IPS-NIHi7 (cell line): ENCODE data around the gene IGFL4.

Experiments used
- DNase-seq: peaks from one replicate; pipeline ENCODE4 v3.0.0; 2012; ENCODE audit warnings: mixed read lengths; ENCODE audit errors: extremely low spot score

The IGFL4 gene

DNA sequence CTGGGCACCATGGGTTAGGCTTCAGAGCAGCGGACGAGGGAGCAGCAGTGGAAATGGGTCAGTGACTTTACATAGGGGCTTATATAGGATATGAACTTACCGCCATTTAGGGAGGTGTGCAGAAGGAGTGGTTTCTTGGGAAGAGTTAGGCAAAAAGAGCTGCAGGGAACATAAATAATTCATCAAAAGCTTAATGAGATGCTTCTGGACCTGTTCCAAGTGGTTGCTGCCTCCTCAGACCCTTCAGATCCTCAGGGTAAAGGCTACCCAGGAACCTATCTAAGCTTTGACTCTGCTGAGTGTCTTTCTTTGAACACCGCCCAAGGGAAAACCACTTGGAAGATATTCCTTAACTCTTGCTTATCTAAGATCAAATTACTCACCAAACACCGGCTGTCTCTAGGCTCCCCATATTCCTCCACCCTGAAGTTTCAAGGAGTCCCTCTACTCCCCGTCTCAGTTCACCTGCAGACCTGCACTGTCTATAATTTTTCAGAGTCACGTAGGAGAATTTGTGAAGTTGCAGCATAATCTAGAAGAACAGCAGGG lies at the start of gene IGFL4:
Gene IGFL4 (minus strand): TSS at position 51 of the 549 bp plus-strand sequence. CDS start 40 bp downstream, at position 11.
- no peak for DNase-seq

DNA sequence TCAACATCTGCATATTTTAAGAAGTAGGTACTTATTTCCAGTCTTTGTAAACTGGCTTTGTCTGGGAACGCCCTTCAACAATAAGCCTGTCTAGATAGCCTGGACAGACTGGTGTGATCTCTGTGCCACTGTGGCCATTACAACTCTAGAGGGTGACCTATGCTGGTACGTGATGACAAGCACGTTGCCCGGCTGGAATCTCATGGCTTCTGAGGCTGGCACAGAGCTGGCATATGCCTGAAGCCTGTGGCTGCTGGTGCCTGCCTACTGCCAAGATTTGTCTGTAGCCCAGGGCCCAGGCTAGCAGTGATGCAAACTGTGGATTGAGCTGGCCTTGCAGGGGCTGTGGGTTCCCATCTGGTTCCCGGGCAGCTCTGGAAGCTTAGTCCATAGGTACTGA lies 49.6 kb upstream of the IGFL4 start:
- no peak for DNase-seq

DNA sequence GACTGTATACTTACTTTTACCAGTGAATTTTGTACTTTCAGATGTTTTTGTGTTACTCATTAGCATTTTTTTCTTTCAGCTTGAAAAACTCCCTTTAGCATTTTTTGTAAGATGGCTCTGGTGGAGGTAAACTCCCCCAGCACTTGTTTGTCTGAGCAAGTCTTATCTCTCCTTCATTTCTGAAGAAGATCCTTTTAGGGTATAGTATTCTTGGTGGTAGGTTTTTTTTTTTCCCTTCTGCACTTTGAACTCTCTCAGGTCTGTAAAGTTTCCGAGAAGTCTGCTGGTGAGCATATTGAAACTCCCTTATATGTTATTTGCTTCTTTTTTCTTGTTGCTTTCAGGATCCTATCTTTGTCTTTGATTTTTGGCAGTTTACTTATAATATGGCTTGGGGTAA lies 48.6 kb upstream of the IGFL4 start:
- no peak for DNase-seq

DNA sequence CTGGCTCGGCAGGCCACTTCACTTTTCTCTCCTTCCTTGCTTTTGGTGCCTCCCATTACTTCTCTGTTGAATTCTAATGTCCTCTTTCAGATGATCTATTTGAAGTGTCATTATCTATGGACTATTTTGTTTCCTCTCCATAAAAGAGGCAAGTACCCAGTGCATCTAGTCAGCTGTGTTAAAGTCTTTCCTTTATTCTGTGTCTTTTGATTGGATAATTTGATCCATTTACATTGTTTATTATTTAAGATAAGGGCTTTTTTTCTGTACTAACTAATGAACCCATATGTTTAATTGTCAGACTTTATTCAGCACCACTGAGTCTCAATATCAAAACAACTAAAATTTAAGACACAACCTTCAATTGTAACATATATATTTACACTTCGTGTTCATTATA lies 47.3 kb upstream of the IGFL4 start:
- DNase-seq, result no peak

DNA sequence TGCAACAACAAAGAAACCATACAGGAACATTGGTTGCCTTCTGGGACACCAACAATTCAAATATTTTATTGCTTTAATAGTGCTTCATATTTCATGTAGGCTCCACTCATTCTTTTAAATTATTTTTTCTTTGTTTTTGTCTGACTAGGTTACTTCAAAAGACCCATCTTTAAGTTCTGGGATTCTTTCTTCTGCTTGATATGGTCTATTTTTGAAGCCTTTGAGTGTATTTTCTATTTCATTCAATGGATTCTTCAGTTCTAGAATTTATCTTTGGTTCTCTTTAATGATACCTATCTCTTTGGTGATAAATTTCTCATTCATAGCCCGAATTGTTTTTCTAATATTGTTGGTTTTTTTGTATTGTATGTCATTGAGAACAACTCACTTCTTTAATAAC lies 45.1 kb upstream of the IGFL4 start:
- DNase-seq, result no peak

DNA sequence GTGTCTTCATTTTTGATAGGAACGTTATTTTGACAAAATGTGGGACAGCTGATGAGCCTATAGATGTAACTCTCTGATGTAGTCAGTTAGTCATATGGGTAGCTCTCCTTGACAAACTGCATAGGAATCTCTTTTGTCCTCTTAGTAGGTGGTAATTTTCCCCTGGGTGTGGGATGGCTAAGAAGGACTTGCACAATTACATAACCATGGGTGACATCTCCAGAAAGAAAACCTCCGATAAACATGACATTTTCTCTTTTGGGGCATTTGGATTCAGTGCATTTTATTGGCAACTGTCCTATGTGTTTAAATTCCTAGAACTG lies 41.9 kb upstream of the IGFL4 start:
- DNase-seq, result no peak

DNA sequence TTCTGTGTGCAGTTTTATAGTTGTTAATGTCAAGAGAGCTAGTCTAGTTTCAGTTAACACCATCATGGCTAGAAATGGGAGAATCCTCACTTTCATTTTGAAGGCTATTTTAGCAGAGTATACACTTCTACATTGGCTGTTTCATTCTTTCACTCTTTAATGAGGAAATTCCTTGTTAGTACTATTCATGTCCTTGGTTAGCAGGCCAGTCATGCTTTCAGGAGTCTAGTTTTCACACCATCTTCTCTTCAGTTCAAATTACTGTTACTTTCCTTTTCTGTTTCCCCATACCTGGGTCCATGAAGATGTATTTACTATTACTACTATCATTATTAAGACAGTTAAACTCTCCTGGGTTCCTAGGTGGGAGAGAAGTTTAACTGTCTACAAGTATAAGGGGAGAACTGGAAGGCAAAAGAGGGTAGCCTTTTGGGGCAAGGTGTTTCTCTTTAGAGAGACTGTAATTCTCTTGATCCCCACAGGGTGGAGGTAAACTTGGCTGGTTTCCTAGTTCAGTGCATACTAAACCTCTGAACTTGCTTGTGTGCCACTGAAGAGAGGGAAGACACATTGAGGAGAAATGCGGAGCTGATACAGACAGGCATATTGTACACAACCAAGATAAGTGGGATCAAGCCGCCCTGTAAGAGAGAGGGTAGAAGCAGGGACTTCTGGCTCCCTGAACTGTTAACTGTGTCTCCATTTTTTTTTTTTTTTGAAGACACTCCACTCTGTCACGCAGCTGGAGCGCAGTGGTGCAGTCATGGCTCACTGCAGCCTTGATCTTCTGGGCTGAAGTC lies 41.3 kb upstream of the IGFL4 start:
- DNase-seq, result peak; percentile 68

DNA sequence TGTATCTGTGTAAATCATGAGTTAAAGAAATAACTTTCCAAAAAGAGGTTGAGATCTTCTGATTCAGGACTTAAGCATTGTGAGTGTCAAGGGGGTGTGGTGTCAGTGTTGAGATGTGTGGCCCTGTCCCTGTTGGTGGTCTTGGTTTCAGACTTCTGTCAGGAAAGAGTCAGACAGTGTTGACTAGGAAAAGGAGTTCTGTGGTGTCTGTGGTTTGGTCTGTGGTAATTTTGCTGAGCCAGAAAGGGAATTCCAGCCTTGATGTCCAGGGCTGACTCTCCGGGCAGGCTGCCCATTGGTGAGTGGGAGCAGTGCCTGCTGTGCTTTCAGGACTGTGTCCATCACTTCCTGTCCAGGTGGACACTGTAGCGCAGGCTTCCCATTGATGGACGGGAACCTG lies 39.8 kb upstream of the IGFL4 start:
- no peak for DNase-seq

DNA sequence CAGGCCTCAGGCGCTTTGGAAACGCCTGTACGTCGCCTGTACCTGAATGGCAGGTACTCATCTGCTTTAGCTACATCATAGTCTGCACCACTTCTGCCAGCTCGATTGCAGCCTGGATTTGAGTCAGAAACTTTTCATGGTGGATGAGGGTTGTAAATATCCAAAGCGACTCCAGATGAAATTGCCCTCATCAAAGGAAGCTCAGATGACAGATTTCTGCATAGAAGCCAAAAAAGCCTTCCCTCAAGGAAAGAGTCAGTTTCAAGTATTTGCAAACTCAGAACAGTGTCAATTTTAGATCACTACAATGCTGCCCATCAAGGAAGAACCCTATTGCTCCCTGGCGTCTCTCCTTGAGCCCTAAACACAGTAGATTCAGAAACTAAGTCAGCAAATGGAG lies 38.8 kb upstream of the IGFL4 start:
- DNase-seq, result no peak

DNA sequence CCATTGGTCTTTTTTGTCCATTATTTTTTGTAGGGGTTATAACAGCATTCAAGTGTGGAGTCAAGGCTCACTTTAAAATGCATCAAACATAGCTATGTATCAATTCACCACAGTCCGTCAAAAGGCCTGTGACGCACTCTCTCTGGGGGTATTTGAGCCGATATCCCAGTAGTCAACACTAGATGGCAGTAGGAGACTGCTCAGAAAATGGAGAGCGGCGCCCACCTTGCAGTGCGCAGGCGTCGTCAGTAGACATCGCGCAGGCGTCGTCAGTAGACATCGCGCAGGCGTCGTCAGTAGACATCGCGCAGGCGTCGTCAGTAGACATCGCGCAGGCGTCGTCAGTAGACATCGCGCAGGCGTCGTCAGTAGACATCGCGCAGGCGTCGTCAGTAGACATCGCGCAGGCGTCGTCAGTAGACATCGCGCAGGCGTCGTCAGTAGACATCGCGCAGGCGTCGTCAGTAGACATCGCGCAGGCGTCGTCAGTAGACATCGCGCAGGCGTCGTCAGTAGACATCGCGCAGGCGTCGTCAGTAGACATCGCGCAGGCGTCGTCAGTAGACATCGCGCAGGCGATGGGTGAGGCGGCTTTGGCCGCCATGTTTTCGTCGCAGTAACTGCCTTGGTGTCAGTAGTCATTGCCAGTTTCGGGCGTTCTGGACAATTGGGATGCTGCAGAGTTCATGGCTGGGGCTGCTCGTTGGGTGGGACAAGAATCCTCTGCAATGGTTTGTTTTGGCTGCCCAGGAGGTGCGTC lies 38.0 kb upstream of the IGFL4 start:
- peak; percentile 69 for DNase-seq

DNA sequence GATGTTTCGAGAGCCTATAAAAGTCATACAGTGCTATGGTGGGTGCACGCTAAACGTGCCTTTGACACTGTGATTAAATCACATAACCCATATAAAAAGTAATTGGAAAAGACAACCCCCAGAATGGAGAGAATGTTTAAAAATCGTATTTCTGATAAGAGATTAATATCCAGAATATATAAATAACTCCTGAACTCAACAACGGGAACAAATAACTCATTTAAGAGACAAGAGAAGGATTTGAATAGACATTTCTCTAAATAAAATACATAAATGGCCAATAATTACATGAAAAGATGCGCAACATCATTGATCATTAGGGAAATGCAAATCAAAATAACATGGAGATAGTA lies 37.0 kb upstream of the IGFL4 start:
- DNase-seq, result no peak

DNA sequence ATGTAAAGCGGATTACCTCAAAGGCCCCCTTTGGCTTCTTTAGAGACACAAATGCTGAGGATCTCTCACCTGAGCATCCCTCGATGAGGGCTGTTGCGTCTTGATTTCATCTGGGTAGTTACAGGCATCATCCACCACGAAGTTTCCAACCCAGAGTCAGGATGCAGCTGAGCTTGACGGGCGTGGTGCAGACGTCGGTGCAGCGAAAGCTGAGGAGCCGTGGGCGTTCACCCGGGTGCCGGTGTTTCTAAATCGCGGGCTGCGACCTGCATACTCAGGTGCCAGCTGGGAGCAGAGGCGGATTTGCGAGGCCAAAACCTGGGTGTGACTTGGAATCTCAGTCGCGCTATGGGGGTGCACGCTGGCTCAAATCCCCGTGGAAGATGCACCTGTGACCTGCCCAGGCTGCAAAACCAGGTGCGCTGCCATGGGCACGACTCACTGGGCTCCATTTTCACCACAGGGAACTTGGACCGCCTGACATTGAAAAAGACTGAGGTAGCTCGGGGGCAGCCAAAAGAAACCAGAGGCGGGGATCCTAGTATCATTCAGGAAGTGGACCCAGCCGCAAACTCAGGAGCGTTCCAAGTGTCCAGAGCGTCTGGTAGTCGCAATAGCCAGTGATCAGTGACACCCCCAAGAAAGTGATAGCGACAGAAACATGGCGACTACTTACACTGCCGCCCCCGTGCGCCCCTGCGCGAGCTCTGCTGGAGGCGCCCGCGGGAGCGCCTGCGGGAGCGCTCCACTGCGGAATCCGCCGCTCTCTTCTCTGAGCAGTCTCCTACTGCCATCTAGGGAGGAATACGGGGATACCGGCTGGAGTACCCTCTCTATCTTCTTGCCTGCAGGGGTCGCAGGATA lies 36.4 kb upstream of the IGFL4 start:
- peak; percentile 95 for DNase-seq

DNA sequence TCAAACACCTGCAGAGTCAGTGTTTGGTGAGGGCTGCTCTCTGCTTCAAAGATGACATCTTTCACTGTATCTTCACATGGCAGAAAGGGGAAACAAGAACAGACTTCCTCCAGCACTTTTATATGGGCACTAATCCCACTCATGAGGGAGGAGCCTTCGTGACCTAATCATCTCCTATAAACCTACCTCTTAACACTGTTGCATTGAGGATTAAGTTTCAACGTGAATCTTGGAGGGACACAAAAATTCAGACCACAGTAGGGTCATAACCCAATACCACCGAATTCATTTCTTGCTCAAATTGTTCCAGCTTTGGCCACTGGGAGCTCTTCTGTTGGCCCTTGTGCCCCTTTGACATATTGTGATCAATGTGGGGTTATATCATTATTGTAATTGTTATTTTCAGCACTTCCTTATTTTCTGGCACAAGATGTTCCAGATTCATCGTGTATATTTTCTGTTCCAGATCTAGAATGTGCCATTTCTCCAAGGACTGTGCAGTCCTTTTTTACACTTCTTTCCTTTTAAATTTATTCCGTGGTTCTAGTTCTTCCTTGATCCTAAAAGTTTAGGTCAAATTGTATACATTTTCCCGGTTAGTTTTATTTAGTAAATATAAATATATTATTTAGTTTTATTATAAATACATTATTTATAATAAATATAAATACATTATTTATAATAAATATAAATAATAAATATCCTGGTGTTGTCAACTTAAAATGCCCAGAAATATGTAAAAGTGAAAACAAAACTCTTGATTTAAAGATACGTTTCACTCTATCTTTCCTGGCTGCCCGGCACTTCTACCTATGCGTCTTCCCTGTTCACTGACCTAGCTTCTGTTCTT lies 35.5 kb upstream of the IGFL4 start:
- DNase-seq, result no peak

DNA sequence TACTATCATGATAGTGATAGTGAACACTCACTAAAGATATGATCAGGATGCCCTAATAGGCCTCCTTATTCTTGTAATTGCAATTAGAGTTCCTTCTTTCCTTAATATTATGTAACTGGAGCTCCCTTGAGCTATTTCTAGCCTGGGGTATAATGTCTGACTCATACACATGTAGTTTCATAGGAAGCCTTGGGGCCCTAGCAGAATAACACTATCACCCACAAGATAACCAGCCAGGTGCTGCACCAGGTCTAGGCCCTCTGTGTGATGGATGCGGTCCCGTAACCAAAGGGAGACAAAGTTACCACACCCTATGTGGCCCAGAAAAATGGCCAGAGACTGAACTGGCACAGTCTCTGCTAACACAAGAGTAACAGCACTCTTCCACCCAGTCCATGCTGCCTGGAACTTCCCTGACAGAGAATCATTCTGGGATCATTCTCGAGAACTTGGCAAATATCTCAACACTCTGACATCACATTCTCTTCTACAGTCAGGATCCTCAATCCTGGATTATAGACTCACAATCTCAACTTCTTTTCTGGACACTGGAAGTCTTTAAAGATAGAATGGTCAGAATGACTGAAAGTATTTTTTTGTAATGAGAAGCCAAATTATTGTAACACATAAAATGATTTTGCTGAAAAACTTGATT lies 32.6 kb upstream of the IGFL4 start:
- no peak for DNase-seq

DNA sequence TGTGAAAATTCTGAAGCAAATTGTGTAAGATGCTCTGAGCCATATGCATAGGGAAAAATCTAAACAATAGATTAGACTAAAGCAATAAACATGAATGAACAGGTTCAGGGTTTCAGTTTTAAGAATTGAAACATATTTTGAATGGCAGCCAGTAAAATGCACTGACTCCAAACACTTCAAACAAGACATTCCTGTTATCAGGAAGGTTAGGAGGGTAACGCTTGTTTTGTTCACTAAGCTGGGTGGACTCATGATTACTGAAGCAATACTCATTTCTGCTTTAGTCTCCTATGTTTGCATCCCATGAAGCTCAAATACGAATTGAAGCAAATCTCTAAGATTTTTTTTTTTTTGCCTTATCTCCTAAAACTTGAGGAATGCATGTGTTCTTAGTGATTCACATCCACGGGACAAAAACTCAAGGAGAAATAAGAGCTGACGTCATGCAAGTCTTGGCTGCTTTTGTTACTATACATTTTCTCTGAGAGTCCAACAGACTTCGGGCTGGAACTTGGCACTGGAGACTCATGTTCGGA lies 29.1 kb upstream of the IGFL4 start:
- no peak for DNase-seq

DNA sequence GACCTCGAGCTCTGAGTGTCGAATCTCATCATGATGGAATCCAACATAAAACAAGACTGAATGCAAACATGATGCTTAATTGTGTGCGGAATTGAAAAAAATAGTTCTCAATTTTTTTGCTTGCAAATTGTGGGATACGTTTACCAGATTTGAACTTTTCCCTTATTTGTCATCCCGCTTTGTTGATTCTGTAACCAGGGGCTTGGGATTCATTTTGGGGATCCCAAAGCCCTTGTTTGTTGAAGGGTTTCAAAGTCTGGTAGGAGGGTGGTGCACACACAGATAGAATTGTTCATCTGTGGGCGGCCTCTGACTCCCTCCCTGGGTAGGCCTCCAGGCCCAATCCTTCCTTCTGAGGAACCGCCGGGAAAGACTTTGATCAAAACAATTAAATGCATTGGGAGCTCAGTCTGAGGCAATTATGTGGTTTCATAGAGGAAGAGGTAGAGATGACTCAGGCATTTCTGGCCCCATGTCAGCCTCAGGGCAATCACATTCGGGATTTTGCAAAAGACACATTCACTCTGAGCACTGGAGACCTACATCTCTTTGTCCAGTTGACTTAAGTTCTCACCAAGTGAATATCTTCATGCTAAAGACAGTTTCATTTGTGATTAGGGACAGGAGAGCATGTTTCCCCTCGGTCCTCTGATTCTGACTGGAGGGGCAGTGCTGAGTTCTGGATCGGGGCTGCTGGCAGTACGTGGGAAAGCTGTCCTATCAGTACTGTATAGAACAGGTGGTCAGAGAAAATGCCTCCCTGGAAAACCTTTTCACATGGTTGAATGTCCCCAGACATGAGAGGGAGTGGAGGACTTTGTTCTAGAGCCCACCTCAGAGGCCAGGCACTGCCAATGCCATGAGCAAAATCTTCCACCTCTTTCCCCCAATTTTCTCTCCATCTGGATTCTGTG lies 27.8 kb upstream of the IGFL4 start:
- no peak for DNase-seq

DNA sequence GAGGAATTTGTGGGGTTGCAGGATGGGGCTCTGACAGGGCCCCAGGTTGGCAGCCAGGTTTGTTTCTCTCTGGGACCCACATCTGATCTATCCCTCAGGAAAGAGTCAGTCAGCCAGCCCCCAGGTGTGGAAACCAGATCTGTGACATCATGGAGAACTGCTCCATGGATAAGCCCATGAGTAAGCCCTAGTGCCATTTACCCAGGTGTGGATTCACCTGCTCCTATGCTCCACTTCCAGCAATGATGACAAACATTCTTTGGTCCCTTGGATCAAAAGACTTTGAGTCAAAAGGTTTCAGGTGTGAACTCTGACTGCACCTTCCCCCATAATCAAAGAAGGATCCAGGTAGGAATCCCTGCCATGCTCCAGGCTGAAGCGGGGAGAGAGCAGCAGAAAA lies 26.9 kb upstream of the IGFL4 start:
- DNase-seq, result no peak

DNA sequence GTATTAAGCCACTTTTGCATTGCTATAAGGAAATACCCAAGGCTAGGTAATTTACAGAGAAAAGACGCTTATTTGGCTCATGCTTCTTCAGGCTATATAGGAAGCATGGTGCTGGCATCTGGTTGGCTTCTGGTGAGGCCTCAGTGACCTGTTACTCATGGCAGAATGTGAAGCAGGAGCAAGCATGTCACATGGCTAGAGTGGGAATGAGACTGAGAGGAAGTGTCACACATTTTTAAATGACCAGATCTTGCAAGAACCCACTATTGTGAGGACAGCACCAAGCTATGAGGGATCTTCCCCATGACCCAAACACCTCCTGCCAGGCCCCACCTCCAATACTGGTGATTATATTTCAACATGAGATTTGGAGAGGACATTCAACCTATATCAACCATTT lies 25.7 kb upstream of the IGFL4 start:
- no peak for DNase-seq

DNA sequence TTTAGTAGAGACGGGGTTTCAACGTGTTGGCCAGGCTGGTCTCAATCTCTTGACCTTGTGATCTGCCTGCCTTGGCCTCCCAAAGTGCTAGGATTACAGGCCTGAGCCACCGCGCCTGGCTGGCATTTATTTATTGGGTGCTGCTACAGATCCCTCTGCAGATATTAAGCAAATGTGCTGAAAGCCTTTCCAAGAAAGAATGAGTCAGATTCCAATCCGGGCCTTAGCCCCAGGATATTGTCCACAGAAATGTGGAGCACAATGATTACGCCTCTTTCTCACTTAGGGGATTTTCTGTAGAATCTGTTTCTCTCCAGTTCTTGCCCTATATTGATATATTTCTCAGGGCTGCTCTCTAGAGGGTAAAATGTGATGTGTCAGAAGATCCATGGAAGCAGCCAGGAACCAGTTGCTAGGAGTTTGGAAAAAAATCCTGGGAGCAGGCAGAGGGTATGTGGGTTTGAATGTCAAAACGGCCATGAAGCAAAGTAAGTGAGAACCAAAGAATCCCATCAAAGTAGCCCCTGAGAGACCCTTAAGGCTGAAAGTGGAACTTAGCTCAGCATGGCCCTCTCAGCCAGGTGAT lies 24.8 kb upstream of the IGFL4 start:
- no peak for DNase-seq
